ENCODE measurements around the gene LRRC53. TPM values are rescaled to one million over a fixed set of nuclear protein-coding genes. Genes with fewer than 3 reads are reported as not detected.

The LRRC53 gene
- total RNA-seq, 4 donors from 2014 or later: not detected

GRCh38 chr1:74464037-74464436 lies 48.4 kb downstream of the LRRC53 start:
- intact Hi-C loops (cut with DNase I; ENCODE audit: low total_unique reads): no loop called here

GRCh38 chr1:74463333-74463988 lies 49.0 kb downstream of the LRRC53 start:
- in situ Hi-C loops (cut with MboI; ENCODE audit: low pct_ligation_motif_present in 1 of 4, low pct_unique_long_range_greater_than_20kb in 1 of 4, low sequenced_read_pairs in 3 of 4) (no loop called here), intact Hi-C loops (cut with DNase I; ENCODE audit: low total_unique reads) (no loop called here)
- DNase-seq: no peak
- Histone ChIP-seq H3K4me3 (no peak overlapping the region), H3K9me3 (no peaks in the 10 kb centered on the region), H3K4me1 (no peaks in the 10 kb centered on the region), H3K36me3 (no peaks in the 10 kb centered on the region), H3K27me3 (no peaks in the 10 kb centered on the region), H3K27ac (no peak overlapping the region)
- no peak for TF ChIP-seq POLR2A (IDR thresholded peaks at IDR 0.05)
- TF ChIP-seq CTCF (IDR thresholded peaks at IDR 0.05): no peak
- TF ChIP-seq EP300 (IDR thresholded peaks at IDR 0.05; ENCODE audit: low read depth): no peak
- no peak for TF ChIP-seq POLR2AphosphoS5 (IDR thresholded peaks at IDR 0.05)
- WGBS, 2 donors (ENCODE audit: low coverage in 1 of 2): 62 to 64% methylated on average over 6 to 9 of the region's 9 CpGs

More at GRCh38 chr1:74464037-74464436, 48.4 kb downstream of the LRRC53 start:
- Histone ChIP-seq H3K4me1 (no peaks in the 10 kb centered on the region), H3K27ac (no peak overlapping the region), H3K4me3 (no peak overlapping the region), H3K36me3 (no peaks in the 10 kb centered on the region), H3K9me3 (no peaks in the 10 kb centered on the region), H3K27me3 (no peaks in the 10 kb centered on the region)
- WGBS, 2 donors (ENCODE audit: low coverage in 1 of 2): 78 to 89% methylated on average over 5 to 6 of the region's 6 CpGs
- no peak for DNase-seq
- no peak for TF ChIP-seq EP300 (IDR thresholded peaks at IDR 0.05; ENCODE audit: low read depth)
- TF ChIP-seq POLR2A (IDR thresholded peaks at IDR 0.05): no peak
- no peak for TF ChIP-seq POLR2AphosphoS5 (IDR thresholded peaks at IDR 0.05)
- TF ChIP-seq CTCF (IDR thresholded peaks at IDR 0.05): no peak
- in situ Hi-C loops (cut with MboI; ENCODE audit: low pct_ligation_motif_present in 1 of 4, low pct_unique_long_range_greater_than_20kb in 1 of 4, low sequenced_read_pairs in 3 of 4): no loop called here

GRCh38 chr1:74457253-74457652 lies 55.2 kb downstream of the LRRC53 start:
- Histone ChIP-seq H3K4me1 (no peaks in the 10 kb centered on the region), H3K9me3 (no peaks in the 10 kb centered on the region), H3K4me3 (no peak overlapping the region), H3K27ac (no peak overlapping the region), H3K27me3 (no peaks in the 10 kb centered on the region), H3K36me3 (no peaks in the 10 kb centered on the region)
- 89 to 92% methylated on average over 2 of the region's 2 CpGs for WGBS, 2 donors (ENCODE audit: low coverage in 1 of 2)
- TF ChIP-seq POLR2AphosphoS5 (IDR thresholded peaks at IDR 0.05) (no peak), CTCF (IDR thresholded peaks at IDR 0.05) (no peak)
- no peak for DNase-seq
- in situ Hi-C loops (cut with MboI; ENCODE audit: low pct_ligation_motif_present in 1 of 4, low pct_unique_long_range_greater_than_20kb in 1 of 4, low sequenced_read_pairs in 3 of 4) (no loop called here), intact Hi-C loops (cut with DNase I; ENCODE audit: low total_unique reads) (no loop called here)

GRCh38 chr1:74455390-74455789 lies 57.0 kb downstream of the LRRC53 start:
- in situ Hi-C loops (cut with MboI; ENCODE audit: low pct_ligation_motif_present in 1 of 4, low pct_unique_long_range_greater_than_20kb in 1 of 4, low sequenced_read_pairs in 3 of 4): no loop called here

GRCh38 chr1:74453277-74453676 lies 59.1 kb downstream of the LRRC53 start:
- no peak overlapping the region for H3K4me3 ChIP-seq
- intact Hi-C loops (cut with DNase I; ENCODE audit: low total_unique reads): no loop called here
- H3K36me3 ChIP-seq: no peaks in the 10 kb centered on the region
- TF ChIP-seq CTCF (IDR thresholded peaks at IDR 0.05): no peak
- TF ChIP-seq EP300 (IDR thresholded peaks at IDR 0.05; ENCODE audit: low read depth): no peak
- no peak for TF ChIP-seq POLR2AphosphoS5 (IDR thresholded peaks at IDR 0.05)
- no peak for TF ChIP-seq POLR2A (IDR thresholded peaks at IDR 0.05)
- no peaks in the 10 kb centered on the region for H3K4me1 ChIP-seq
- no peak for DNase-seq
- whole genome bisulfite sequencing, 2 donors (ENCODE audit: low coverage in 1 of 2): 67 to 74% methylated on average over 2 of the region's 2 CpGs
- no peaks in the 10 kb centered on the region for H3K9me3 ChIP-seq
- in situ Hi-C loops (cut with MboI; ENCODE audit: low pct_ligation_motif_present in 1 of 4, low pct_unique_long_range_greater_than_20kb in 1 of 4, low sequenced_read_pairs in 3 of 4): no loop called here
- no peak overlapping the region for H3K27ac ChIP-seq
- no peaks in the 10 kb centered on the region for H3K27me3 ChIP-seq

More at GRCh38 chr1:74455390-74455789, 57.0 kb downstream of the LRRC53 start:
- intact Hi-C loops (cut with DNase I; ENCODE audit: low total_unique reads): loop anchor here (2.0 kb wide), 1 partner anchor 47 kb away; no protein-coding TSS in a partner anchor
- H3K9me3 ChIP-seq: no peaks in the 10 kb centered on the region
- no peaks in the 10 kb centered on the region for H3K27me3 ChIP-seq
- H3K4me3 ChIP-seq: no peak overlapping the region
- no peak for DNase-seq
- no peaks in the 10 kb centered on the region for H3K4me1 ChIP-seq
- no peak overlapping the region for H3K27ac ChIP-seq
- H3K36me3 ChIP-seq: no peaks in the 10 kb centered on the region
- TF ChIP-seq POLR2A (IDR thresholded peaks at IDR 0.05) (no peak), EP300 (IDR thresholded peaks at IDR 0.05; ENCODE audit: low read depth) (no peak)
